GM21825 (cell line): ENCODE data around the gene SIN3B.
"Not testable (repeated sequence)": the region's sequence is repeated elsewhere in the genome, so short reads cannot be mapped to it uniquely, and the experiment has no call there.

Source experiments
- ATAC-seq: cut with Tn5 transposase; IDR thresholded peaks from one replicate; pipeline ENCODE4 v1.9.1; 2021; ENCODE audit warnings: mild to moderate bottlenecking, moderate library complexity; ENCODE audit not compliant: unreplicated experiment

The SIN3B gene

DNA sequence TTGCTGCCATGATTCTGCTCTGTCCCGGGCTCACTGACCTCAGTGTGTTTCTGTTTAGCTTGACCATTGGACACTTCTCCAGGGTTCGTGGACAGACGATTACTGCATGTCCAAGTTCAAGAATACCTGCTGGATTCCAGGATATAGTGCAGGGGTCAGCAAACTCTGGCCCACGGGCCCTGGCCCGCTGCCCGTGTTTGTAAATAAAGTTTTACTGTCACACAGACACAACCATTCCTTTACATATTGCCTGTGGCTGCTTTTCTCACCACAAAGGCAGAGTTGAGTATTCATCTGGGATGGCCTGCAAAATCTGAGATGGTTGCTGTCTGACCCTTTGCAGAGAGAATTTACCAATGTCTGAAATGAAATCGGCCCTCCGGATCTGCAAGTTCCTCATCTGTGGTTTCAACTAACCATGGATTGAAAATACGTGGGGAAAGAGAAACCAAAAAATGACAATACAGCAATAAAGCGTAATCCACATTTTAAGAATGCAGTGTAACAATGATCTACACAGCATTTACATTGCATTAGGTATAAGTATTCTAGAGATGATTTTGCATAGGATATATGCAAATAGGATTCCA, 33.7 kb downstream of the SIN3B start:
- ATAC-seq = no peak

GRCh38 chr19:16867211-16867610, 38.0 kb downstream of the SIN3B start:
- no peak for ATAC-seq

GRCh38 chr19:16868423-16869130, 39.4 kb downstream of the SIN3B start:
- no peak for ATAC-seq

- no peak for ATAC-seq
Observed at GRCh38 chr19:16869331-16869972, 40.3 kb downstream of the SIN3B start.

GRCh38 chr19:16871871-16872270, 42.7 kb downstream of the SIN3B start:
- no peak for ATAC-seq

GRCh38 chr19:16872728-16873127, 43.5 kb downstream of the SIN3B start:
- ATAC-seq = no peak

- no peak for ATAC-seq
Observed at GRCh38 chr19:16873594-16873993, 44.4 kb downstream of the SIN3B start.

- no peak for ATAC-seq
Observed at GRCh38 chr19:16874250-16874977, 45.2 kb downstream of the SIN3B start.

DNA sequence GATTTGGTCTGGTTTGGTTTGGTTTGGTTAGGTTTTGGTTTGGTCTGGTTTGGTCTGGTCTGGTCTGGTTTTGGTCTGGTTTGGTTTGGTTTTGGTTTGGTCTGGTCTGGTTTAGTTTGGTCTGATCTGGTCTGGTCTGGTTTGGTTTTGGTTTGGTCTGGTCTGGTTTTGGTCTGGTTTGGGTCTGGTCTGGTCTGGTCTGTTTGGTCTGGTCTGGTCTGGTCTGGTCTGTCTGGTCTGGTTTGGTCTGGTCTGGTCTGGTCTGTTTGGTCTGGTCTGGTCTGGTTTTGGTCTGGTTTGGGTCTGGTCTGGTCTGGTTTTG, 45.7 kb downstream of the SIN3B start:
- ATAC-seq = not testable (repeated sequence)

DNA sequence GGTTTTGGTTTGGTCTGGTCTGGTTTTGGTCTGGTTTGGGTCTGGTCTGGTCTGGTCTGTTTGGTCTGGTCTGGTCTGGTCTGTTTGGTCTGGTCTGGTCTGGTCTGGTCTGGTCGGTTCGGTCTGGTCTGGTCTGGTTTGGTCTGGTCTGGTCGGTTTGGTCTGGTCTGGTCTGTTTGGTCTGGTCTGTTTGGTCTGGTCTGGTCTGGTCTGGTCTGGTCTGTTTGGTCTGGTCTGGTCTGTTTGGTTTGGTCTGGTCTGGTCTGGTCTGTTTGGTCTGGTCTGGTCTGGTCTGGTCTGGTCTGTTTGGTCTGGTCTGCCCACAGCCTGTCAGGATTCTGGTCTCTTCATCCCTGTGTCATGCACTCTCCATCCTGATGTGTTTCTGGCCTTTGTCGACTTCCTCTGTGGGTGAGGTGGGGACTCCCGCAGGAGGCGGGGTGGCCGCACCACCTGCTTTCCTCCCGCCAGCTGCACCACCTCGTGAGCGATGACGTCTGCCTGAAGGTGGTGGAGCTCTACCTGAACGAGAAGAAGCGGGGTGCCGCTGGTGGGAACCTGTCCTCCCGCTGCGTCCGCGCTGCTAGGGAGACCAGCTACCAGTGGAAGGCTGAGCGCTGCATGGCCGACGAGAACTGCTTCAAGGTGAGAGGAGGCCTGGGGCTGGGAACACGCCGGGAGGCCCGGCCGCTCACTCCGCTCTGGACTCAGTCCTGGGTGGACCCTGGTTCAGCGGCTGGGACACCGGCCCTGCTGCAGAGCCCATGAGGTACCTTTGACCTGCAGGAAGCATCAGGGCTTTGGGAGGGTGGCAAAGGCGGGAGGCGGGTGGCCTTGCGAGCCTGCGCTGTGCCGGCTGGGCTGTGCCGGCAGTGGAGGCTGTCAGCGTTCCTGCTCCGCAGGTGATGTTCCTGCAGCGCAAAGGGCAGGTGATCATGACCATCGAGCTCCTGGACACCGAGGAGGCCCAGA, 46.7 kb downstream of the SIN3B start:
- no peak for ATAC-seq

DNA sequence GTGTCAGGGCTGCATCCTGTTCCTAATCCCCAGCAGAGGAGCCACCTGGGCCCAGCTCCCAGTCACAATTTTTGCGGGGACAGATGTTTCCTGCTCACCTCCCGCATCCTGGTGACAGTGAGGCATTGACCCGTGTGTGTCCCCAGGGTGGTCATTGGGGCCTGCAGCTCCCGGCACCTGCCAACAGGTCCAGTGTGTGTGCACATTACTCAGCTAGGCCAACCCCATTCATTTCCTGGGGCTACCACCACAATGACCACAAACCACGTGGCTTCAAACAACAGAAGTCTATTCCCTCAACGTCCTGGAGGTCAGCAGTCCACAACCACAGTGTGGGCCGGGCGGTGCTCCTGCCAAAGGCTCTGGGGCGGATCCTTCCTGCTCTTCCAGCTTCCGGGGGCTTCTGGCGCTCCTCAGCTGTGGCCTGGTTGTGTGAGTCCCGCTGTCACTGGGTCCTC, 47.7 kb downstream of the SIN3B start:
- ATAC-seq = no peak

GRCh38 chr19:16877581-16877980, 48.4 kb downstream of the SIN3B start:
- no peak for ATAC-seq

DNA sequence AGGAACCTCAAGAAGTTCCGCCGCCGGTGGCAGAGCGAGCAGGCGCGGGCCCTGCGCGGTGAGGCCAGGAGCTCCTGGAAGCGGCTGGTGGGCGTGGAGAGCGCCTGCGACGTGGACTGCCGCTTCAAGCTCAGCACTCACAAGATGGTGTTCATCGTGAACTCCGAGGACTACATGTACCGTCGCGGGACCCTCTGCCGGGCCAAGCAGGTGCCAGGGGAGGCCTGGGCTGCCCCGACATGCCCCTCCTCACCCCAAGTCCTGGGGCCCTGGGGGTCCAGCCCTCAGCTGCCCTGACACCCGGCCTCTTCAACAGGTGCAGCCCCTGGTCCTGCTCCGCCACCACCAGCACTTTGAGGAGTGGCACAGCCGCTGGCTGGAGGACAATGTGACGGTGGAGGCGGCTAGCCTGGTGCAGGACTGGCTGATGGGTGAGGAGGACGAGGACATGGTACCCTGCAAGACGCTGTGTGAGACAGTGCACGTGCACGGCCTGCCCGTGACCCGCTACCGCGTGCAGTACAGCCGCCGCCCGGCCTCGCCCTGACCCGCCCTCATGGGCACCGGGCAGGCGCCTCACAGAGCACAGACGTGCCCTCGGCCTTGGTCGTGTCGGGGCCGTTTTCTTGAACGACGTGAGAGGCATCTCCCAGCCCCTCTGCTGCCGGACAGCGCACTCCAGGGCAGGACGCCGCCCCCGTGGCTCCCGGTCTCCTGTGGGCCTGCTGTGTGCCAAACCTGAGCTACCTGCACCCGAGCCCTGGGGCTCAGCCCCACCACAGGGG, 49.2 kb downstream of the SIN3B start:
- ATAC-seq = no peak

GRCh38 chr19:16880884-16881554, 51.8 kb downstream of the SIN3B start:
- no peak for ATAC-seq

GRCh38 chr19:16882146-16882545, 52.9 kb downstream of the SIN3B start:
- no peak for ATAC-seq

DNA sequence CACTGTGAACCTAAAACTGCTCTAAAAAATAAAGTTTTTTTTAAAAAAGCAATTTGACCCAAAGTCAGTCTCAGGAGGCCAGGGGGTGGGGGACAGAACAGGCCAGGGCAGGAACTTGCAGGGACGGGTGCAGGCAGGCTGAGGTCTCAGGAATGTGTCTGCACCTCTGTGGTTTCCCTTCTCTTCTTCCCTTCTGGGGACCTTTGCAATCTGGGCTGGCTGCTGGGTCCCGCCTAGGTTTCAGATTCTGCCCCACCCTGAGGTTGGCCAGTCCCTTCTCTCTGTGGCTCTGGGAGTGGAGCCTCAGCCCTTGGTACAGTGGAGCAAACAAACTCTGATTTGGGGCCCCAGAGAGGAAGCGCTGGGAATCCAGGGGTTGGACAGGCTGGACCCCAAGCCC, 54.3 kb downstream of the SIN3B start:
- no peak for ATAC-seq

DNA sequence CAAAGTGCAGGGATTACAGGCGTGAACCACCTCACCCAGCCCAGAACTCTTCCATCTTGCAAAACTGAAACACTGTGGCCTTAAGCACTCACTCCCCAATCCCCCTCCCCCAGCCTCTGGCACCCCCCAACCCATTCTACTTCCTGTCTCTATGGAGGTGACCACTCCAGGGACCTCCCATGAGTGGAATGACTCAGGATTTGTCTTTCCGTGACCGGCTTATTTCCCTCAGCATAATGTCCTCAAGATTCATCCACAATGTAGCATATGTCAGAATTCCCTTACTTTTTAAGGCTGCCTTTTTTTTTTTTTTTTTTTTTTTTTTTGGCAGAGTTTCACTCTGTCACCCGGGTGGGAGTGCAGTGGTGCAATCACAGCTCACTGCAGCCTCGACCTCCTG, 56.0 kb downstream of the SIN3B start:
- ATAC-seq = no peak

DNA sequence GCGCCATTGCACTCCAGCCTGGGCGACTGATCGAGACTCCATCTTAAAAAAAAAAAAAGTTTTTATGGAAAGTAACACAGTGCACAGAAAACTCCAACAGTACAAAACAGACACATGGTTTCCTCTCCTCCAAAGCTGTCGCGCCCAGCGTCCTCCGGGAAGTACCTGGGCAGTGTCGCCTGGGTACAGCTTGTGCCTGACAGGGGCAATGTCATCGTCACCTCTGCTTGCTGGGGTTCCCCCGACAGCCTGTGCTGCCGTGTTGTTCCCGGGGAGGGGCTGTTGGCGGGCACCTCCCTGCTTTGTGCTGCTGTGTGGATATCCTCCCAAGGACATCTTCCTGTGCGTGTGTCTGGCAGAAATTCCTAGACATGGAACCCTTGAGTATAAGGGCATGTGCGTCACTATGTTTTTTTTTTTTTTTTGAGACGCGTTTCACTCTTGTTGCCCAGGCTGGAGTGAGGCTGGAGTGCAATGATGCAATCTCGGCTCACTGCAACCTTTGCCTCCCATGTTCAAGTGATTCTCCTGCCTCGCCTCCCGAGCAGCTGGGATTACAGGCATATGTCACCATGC, 57.2 kb downstream of the SIN3B start:
- no peak for ATAC-seq
